GM18868 (cell line): ENCODE results near the gene PKP3.
"Not testable (repeated sequence)": the region's sequence is repeated elsewhere in the genome, so short reads cannot be mapped to it uniquely, and the experiment has no call there.

ENCODE experiments used
- ATAC-seq: cut with Tn5 transposase; IDR thresholded peaks from one replicate; pipeline ENCODE4 v1.9.1; 2021; ENCODE audit warnings: mild to moderate bottlenecking, moderate library complexity; ENCODE audit not compliant: unreplicated experiment

The PKP3 gene

GRCh38 chr11:394034-394857 is at the start of gene PKP3:
Gene PKP3 (plus strand): TSS chr11:394209. CDS start chr11:394293, 84 bp downstream.
- ATAC-seq, result no peak

- ATAC-seq, result no peak
Measured at GRCh38 chr11:344836-345578, 49.0 kb upstream of the PKP3 start.

- ATAC-seq, result no peak
Measured at GRCh38 chr11:346529-346928, 47.5 kb upstream of the PKP3 start.

- ATAC-seq, result not testable (repeated sequence)
Measured at GRCh38 chr11:349270-349954, 44.6 kb upstream of the PKP3 start.

- ATAC-seq, result not testable (repeated sequence)
Measured at GRCh38 chr11:350033-350722, 43.8 kb upstream of the PKP3 start.

- ATAC-seq, result no peak
Measured at GRCh38 chr11:350723-351255, 43.2 kb upstream of the PKP3 start.

GRCh38 chr11:351411-351810 is 42.6 kb upstream of the PKP3 start:
- no peak for ATAC-seq

GRCh38 chr11:352456-353031 is 41.5 kb upstream of the PKP3 start:
- ATAC-seq, result no peak

- no peak for ATAC-seq
Measured at GRCh38 chr11:353179-353873, 40.7 kb upstream of the PKP3 start.

GRCh38 chr11:355581-356458 is 38.2 kb upstream of the PKP3 start:
- no peak for ATAC-seq

GRCh38 chr11:356610-357009 is 37.4 kb upstream of the PKP3 start:
- no peak for ATAC-seq

GRCh38 chr11:357582-357981 is 36.4 kb upstream of the PKP3 start:
- no peak for ATAC-seq

GRCh38 chr11:358129-358800 is 35.7 kb upstream of the PKP3 start:
- no peak for ATAC-seq

GRCh38 chr11:359181-359714 is 34.8 kb upstream of the PKP3 start:
- ATAC-seq, result no peak

- ATAC-seq, result no peak
Measured at GRCh38 chr11:360326-361280, 33.4 kb upstream of the PKP3 start.

- ATAC-seq, result no peak
Measured at GRCh38 chr11:362642-363442, 31.2 kb upstream of the PKP3 start.
